ENCODE measurements around the gene CYP24A1. TPM values are rescaled to one million over a fixed set of nuclear protein-coding genes. Genes with fewer than 3 reads are reported as not detected.

The CYP24A1 gene
- total RNA-seq, 1 experiment from 2014 or later: 0.28 TPM

DNA sequence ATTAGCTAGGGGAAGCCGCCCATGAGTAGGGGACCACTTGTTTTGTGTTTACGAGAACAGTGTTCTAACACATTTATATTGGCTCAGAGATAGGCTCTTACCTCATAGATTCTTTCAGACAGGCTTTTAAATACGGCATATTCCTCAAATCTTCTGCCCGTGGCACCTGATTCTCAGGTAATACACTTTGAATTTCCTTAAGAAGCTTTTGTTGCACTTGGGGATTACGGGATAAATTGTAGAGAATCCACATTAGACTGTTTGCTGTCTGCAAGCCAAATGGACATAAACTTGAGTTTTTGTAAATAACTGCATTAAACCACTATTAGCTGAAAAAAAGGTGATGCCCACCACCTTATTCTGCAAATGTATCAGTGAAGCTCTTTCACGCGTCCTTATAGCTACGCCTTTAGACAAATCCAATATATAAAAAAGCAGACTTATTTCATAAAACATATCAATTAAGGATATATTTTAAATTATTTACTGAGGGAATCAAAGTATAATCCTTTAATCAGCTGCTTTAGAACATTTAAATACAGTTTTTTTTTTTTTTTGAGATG is 14.8 kb downstream of the CYP24A1 start:
- no peaks in the 10 kb centered on the region for H3K9me3 Mint-ChIP-seq (ENCODE audit: unreplicated experiment)
- H3K4me1 Mint-ChIP-seq (ENCODE audit: insufficient read depth, unreplicated experiment): no peaks in the 10 kb centered on the region
- H3K36me3 Mint-ChIP-seq (ENCODE audit: insufficient read depth, unreplicated experiment): no peaks in the 10 kb centered on the region
- POLR2A ChIA-PET: interaction anchor here (0.6 to 1.5 kb wide), 4 partner anchors 8 to 29 kb away, joined by 3 to 9 read pairs (median 3); no protein-coding TSS in a partner anchor
- no peaks in the 10 kb centered on the region for H3K27me3 Mint-ChIP-seq (ENCODE audit: insufficient read depth, unreplicated experiment)
- no TSS peak for BruUV-seq (replicated peaks)
- intact Hi-C loops (cut with micrococcal nuclease): no loop called here
- TF ChIP-seq, protein P1, sequence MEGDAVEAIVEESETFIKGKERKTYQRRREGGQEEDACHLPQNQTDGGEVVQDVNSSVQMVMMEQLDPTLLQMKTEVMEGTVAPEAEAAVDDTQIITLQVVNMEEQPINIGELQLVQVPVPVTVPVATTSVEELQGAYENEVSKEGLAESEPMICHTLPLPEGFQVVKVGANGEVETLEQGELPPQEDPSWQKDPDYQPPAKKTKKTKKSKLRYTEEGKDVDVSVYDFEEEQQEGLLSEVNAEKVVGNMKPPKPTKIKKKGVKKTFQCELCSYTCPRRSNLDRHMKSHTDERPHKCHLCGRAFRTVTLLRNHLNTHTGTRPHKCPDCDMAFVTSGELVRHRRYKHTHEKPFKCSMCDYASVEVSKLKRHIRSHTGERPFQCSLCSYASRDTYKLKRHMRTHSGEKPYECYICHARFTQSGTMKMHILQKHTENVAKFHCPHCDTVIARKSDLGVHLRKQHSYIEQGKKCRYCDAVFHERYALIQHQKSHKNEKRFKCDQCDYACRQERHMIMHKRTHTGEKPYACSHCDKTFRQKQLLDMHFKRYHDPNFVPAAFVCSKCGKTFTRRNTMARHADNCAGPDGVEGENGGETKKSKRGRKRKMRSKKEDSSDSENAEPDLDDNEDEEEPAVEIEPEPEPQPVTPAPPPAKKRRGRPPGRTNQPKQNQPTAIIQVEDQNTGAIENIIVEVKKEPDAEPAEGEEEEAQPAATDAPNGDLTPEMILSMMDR (IDR thresholded peaks at IDR 0.05; ENCODE audit: unreplicated experiment): no peak
- no peak for DNase-seq (ENCODE audit: unreplicated experiment)
- H3K4me3 Mint-ChIP-seq (ENCODE audit: unreplicated experiment): no peak overlapping the region
- H3K27ac Mint-ChIP-seq (ENCODE audit: low read depth, unreplicated experiment): no peak overlapping the region
- CTCF ChIA-PET: interaction anchor here (0.8 to 1.1 kb wide), 2 partner anchors 39 to 50 kb away, joined by 3 read pairs; no protein-coding TSS in a partner anchor

GRCh38 chr20:54158226-54158625 is 15.6 kb downstream of the CYP24A1 start:
- Mint-ChIP-seq H3K4me1 (ENCODE audit: insufficient read depth, unreplicated experiment) (no peaks in the 10 kb centered on the region), H3K27me3 (ENCODE audit: insufficient read depth, unreplicated experiment) (no peaks in the 10 kb centered on the region), H3K4me3 (ENCODE audit: unreplicated experiment) (no peak overlapping the region), H3K36me3 (ENCODE audit: insufficient read depth, unreplicated experiment) (no peaks in the 10 kb centered on the region), H3K27ac (ENCODE audit: low read depth, unreplicated experiment) (no peak overlapping the region), H3K9me3 (ENCODE audit: unreplicated experiment) (no peaks in the 10 kb centered on the region)
- no peak for DNase-seq (ENCODE audit: unreplicated experiment)
- TF ChIP-seq, protein P1 (IDR thresholded peaks at IDR 0.05; ENCODE audit: unreplicated experiment): no peak
- BruUV-seq (replicated peaks): no TSS peak
- CTCF ChIA-PET: interaction anchor here (0.8 to 1.1 kb wide), 2 partner anchors 40 to 50 kb away, joined by 3 read pairs; no protein-coding TSS in a partner anchor
- intact Hi-C loops (cut with micrococcal nuclease): no loop called here
- POLR2A ChIA-PET: interaction anchor here (0.9 to 1.5 kb wide), 2 partner anchors 8 to 10 kb away, joined by 3 to 9 read pairs; no protein-coding TSS in a partner anchor

GRCh38 chr20:54156981-54157835 is 16.6 kb downstream of the CYP24A1 start:
- H3K36me3 Mint-ChIP-seq (ENCODE audit: insufficient read depth, unreplicated experiment): no peaks in the 10 kb centered on the region
- no peaks in the 10 kb centered on the region for H3K27me3 Mint-ChIP-seq (ENCODE audit: insufficient read depth, unreplicated experiment)
- ChIA-PET CTCF (interaction anchor here (1.1 kb wide), 1 partner anchor 54 kb away, joined by 3 read pairs; no protein-coding TSS in a partner anchor), POLR2A (interaction anchor here (1.7 kb wide), 1 partner anchor 11 kb away, joined by 5 read pairs; no protein-coding TSS in a partner anchor)
- H3K27ac Mint-ChIP-seq (ENCODE audit: low read depth, unreplicated experiment): no peak overlapping the region
- H3K4me3 Mint-ChIP-seq (ENCODE audit: unreplicated experiment): no peak overlapping the region
- H3K9me3 Mint-ChIP-seq (ENCODE audit: unreplicated experiment): no peaks in the 10 kb centered on the region
- DNase-seq (ENCODE audit: unreplicated experiment): no peak
- TF ChIP-seq, protein P1 (IDR thresholded peaks at IDR 0.05; ENCODE audit: unreplicated experiment): no peak
- BruUV-seq (replicated peaks): no TSS peak
- no peaks in the 10 kb centered on the region for H3K4me1 Mint-ChIP-seq (ENCODE audit: insufficient read depth, unreplicated experiment)
- intact Hi-C loops (cut with micrococcal nuclease): no loop called here

GRCh38 chr20:54156522-54156921 is 17.3 kb downstream of the CYP24A1 start:
- no peaks in the 10 kb centered on the region for H3K4me1 Mint-ChIP-seq (ENCODE audit: insufficient read depth, unreplicated experiment)
- H3K27ac Mint-ChIP-seq (ENCODE audit: low read depth, unreplicated experiment): no peak overlapping the region
- TF ChIP-seq, protein P1 (IDR thresholded peaks at IDR 0.05; ENCODE audit: unreplicated experiment): no peak
- POLR2A ChIA-PET: interaction anchor here (1.7 kb wide), 1 partner anchor 11 kb away, joined by 5 read pairs; no protein-coding TSS in a partner anchor
- no peak overlapping the region for H3K4me3 Mint-ChIP-seq (ENCODE audit: unreplicated experiment)
- BruUV-seq (replicated peaks): no TSS peak
- H3K9me3 Mint-ChIP-seq (ENCODE audit: unreplicated experiment): no peaks in the 10 kb centered on the region
- H3K36me3 Mint-ChIP-seq (ENCODE audit: insufficient read depth, unreplicated experiment): no peaks in the 10 kb centered on the region
- DNase-seq (ENCODE audit: unreplicated experiment): no peak
- CTCF ChIA-PET: interaction anchor here (1.1 kb wide), 1 partner anchor 53 kb away, joined by 3 read pairs; no protein-coding TSS in a partner anchor
- H3K27me3 Mint-ChIP-seq (ENCODE audit: insufficient read depth, unreplicated experiment): no peaks in the 10 kb centered on the region
- intact Hi-C loops (cut with micrococcal nuclease): no loop called here
